ENCODE measurements around the gene POLE.

- TF ChIP-seq, protein P1, sequence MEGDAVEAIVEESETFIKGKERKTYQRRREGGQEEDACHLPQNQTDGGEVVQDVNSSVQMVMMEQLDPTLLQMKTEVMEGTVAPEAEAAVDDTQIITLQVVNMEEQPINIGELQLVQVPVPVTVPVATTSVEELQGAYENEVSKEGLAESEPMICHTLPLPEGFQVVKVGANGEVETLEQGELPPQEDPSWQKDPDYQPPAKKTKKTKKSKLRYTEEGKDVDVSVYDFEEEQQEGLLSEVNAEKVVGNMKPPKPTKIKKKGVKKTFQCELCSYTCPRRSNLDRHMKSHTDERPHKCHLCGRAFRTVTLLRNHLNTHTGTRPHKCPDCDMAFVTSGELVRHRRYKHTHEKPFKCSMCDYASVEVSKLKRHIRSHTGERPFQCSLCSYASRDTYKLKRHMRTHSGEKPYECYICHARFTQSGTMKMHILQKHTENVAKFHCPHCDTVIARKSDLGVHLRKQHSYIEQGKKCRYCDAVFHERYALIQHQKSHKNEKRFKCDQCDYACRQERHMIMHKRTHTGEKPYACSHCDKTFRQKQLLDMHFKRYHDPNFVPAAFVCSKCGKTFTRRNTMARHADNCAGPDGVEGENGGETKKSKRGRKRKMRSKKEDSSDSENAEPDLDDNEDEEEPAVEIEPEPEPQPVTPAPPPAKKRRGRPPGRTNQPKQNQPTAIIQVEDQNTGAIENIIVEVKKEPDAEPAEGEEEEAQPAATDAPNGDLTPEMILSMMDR (IDR thresholded peaks at IDR 0.05): no peak
- no peak for TF ChIP-seq POLR2A (IDR thresholded peaks at IDR 0.05)
Observed at GRCh38 chr12:132637811-132638210, 49.3 kb downstream of the POLE start.

Data from heart left ventricle (tissue), 13 donors.